ENCODE data around the gene NWD2.

GRCh38 chr4:37442062-37442323 is 197.4 kb downstream of the NWD2 start:
- TF ChIP-seq SMARCA5 (IDR thresholded peaks at IDR 0.05) (no peak), CBX5 (IDR thresholded peaks at IDR 0.05; ENCODE audit: low read depth) (no peak), POLR2A (IDR thresholded peaks at IDR 0.05; ENCODE audit: low read depth, low read length) (no peak), FOXM1 (IDR thresholded peaks at IDR 0.05; ENCODE audit: low read depth, low read length) (no peak)
- TF ChIP-seq, protein P1, sequence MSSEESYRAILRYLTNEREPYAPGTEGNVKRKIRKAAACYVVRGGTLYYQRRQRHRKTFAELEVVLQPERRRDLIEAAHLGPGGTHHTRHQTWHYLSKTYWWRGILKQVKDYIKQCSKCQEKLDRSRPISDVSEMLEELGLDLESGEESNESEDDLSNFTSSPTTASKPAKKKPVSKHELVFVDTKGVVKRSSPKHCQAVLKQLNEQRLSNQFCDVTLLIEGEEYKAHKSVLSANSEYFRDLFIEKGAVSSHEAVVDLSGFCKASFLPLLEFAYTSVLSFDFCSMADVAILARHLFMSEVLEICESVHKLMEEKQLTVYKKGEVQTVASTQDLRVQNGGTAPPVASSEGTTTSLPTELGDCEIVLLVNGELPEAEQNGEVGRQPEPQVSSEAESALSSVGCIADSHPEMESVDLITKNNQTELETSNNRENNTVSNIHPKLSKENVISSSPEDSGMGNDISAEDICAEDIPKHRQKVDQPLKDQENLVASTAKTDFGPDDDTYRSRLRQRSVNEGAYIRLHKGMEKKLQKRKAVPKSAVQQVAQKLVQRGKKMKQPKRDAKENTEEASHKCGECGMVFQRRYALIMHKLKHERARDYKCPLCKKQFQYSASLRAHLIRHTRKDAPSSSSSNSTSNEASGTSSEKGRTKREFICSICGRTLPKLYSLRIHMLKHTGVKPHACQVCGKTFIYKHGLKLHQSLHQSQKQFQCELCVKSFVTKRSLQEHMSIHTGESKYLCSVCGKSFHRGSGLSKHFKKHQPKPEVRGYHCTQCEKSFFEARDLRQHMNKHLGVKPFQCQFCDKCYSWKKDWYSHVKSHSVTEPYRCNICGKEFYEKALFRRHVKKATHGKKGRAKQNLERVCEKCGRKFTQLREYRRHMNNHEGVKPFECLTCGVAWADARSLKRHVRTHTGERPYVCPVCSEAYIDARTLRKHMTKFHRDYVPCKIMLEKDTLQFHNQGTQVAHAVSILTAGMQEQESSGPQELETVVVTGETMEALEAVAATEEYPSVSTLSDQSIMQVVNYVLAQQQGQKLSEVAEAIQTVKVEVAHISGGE (CRISPR knock-in tag; IDR thresholded peaks at IDR 0.05): no peak
